Measurements from ENCODE around the gene MUL1. TPM values are rescaled to one million over a fixed set of nuclear protein-coding genes. Genes with fewer than 3 reads are reported as not detected.
"Not testable (repeated sequence)": the region's sequence is repeated elsewhere in the genome, so short reads cannot be mapped to it uniquely, and the experiment has no call there.

The MUL1 gene
- total and polyA plus RNA-seq, 4 donors = 23.6 to 34.4 (median 31.3) TPM

- peaks cover 15% of the 10 kb centered on the region for H3K4me1 ChIP-seq (ENCODE audit: control insufficient read depth, insufficient read depth, low read length)
- peaks cover 44% of the 10 kb centered on the region for H3K36me3 ChIP-seq (ENCODE audit: control insufficient read depth, insufficient read depth, low read length)
- H3K27ac ChIP-seq (ENCODE audit: low read depth, low read length); DNase-seq (ENCODE audit: low read depth in 4 of 6, low spot score in 6 of 6); H3K9me3 ChIP-seq (ENCODE audit: control insufficient read depth, insufficient read depth, low read length); H3K27me3 ChIP-seq (ENCODE audit: control insufficient read depth, insufficient read depth, low read length); H3K4me3 ChIP-seq (ENCODE audit: low read depth, low read length): not testable (repeated sequence)
- 95% methylated on average over 9 of the region's 12 CpGs for WGBS (ENCODE audit: insufficient coverage)
Measured at GRCh38 chr1:20496725-20497383, 11.1 kb downstream of the MUL1 start.

DNA sequence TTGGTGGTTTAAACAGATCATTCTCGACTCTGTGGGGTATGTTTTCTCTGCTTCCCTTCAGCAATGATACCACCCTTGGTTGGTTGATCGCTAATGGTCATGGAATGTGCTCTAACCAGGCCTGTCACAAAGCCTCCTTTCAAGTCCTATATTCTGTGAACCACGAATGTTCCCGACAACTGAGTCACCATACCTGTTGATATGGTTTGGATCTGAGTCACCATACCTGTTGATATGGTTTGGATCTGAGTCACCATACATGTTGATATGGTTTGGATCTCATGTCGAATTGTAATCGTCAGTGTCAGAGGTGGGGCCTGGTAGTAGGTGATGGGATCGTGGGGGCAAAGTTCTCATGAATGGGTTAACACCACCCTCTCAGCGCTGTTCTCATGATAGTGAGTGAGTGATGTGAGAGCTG is 11.7 kb downstream of the MUL1 start:
- Histone ChIP-seq H3K4me3 (ENCODE audit: low read depth, low read length) (no peak overlapping the region), H3K36me3 (ENCODE audit: control insufficient read depth, insufficient read depth, low read length) (peaks cover 41% of the 10 kb centered on the region), H3K27ac (ENCODE audit: low read depth, low read length) (no peak overlapping the region), H3K9me3 (ENCODE audit: control insufficient read depth, insufficient read depth, low read length) (no peaks in the 10 kb centered on the region), H3K4me1 (ENCODE audit: control insufficient read depth, insufficient read depth, low read length) (peaks cover 15% of the 10 kb centered on the region), H3K27me3 (ENCODE audit: control insufficient read depth, insufficient read depth, low read length) (no peaks in the 10 kb centered on the region)
- DNase-seq (ENCODE audit: low read depth in 4 of 6, low spot score in 6 of 6) = no peak
- 92% methylated on average over 2 of the region's 8 CpGs for WGBS (ENCODE audit: insufficient coverage)

DNA sequence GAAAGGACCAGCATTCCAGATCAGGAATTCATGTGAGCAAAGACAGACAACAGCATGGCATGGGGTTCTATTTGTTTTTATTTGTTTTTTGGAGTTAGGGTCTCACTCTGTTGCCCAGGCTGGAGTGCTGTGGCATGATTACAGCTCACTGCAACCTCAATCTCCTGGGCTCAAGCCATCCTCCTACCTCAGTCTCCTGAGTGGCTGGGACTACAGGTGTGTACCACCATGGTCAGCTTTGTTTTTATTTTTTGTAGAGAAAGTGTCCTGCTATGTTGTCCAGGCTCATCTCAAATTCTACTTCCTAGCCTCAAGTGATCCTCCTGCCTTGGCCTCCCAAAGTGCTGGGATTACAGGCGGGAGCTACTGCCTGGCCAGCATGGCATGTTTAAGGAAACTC is 12.3 kb downstream of the MUL1 start:
- Histone ChIP-seq H3K4me1 (ENCODE audit: control insufficient read depth, insufficient read depth, low read length) (peaks cover 15% of the 10 kb centered on the region), H3K36me3 (ENCODE audit: control insufficient read depth, insufficient read depth, low read length) (peaks cover 35% of the 10 kb centered on the region), H3K27me3 (ENCODE audit: control insufficient read depth, insufficient read depth, low read length) (no peaks in the 10 kb centered on the region), H3K9me3 (ENCODE audit: control insufficient read depth, insufficient read depth, low read length) (no peaks in the 10 kb centered on the region), H3K4me3 (ENCODE audit: low read depth, low read length) (no peak overlapping the region), H3K27ac (ENCODE audit: low read depth, low read length) (no peak overlapping the region)
- 92% methylated on average over 1 of the region's 1 CpG for WGBS (ENCODE audit: insufficient coverage)
- DNase-seq (ENCODE audit: low read depth in 4 of 6, low spot score in 6 of 6) = no peak

- Histone ChIP-seq H3K27me3 (ENCODE audit: control insufficient read depth, insufficient read depth, low read length) (peaks cover 4% of the 10 kb centered on the region), H3K4me3 (ENCODE audit: low read depth, low read length) (no peak overlapping the region), H3K27ac (ENCODE audit: low read depth, low read length) (no peak overlapping the region), H3K4me1 (ENCODE audit: control insufficient read depth, insufficient read depth, low read length) (peaks cover 15% of the 10 kb centered on the region), H3K36me3 (ENCODE audit: control insufficient read depth, insufficient read depth, low read length) (peaks cover 26% of the 10 kb centered on the region), H3K9me3 (ENCODE audit: control insufficient read depth, insufficient read depth, low read length) (no peaks in the 10 kb centered on the region)
- WGBS (ENCODE audit: insufficient coverage) = 50% methylated on average over 4 of the region's 5 CpGs
- DNase-seq (ENCODE audit: low read depth in 4 of 6, low spot score in 6 of 6) = no peak
Measured at GRCh38 chr1:20494609-20495311, 13.2 kb downstream of the MUL1 start.

DNA sequence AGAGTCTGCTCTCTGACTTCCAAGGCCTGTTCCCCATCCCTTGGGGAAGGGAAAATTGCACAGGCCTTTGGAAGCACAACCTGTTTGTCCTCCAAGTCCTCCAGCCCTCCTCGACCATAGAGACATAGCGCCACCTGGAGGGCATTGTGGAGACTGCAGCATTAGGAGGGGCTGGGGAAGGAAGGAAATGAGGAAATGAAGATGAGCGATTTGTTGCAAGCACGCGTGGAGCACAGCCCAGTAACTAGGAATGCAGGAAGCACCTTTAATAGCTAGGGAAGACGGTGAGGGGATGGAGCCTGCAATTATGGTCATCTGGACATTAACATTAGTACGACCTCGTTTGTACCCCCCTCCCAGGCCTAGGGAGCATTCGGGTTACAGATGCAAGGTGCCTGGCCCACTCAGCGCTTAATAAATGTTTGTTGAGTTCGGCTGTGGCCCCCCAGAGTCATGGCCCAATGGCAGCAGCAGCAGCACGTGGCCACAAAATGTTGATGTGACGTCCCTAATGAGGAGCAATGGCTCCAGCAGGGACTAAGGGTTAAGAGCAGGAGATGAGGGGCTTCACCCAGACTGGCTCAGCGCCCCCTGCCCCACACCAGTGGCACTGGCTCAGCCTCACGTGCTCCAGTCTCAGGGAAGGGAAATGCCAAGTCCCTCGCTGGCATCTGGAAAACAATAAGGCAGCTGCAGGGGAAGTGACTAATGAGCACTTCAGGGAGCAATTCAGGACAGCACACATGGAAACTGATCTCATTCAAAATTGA is 13.9 kb downstream of the MUL1 start:
- Histone ChIP-seq H3K27me3 (ENCODE audit: control insufficient read depth, insufficient read depth, low read length) (peaks cover 4% of the 10 kb centered on the region), H3K9me3 (ENCODE audit: control insufficient read depth, insufficient read depth, low read length) (no peaks in the 10 kb centered on the region), H3K36me3 (ENCODE audit: control insufficient read depth, insufficient read depth, low read length) (peaks cover 18% of the 10 kb centered on the region), H3K27ac (ENCODE audit: low read depth, low read length) (no peak overlapping the region), H3K4me1 (ENCODE audit: control insufficient read depth, insufficient read depth, low read length) (peaks cover 15% of the 10 kb centered on the region), H3K4me3 (ENCODE audit: low read depth, low read length) (no peak overlapping the region)
- WGBS (ENCODE audit: insufficient coverage) = 1% methylated on average over 13 of the region's 16 CpGs
- peak in 4 of 6 donors; percentile 91 to 98 (median 96) for DNase-seq (ENCODE audit: low read depth in 4 of 6, low spot score in 6 of 6)

- no peaks in the 10 kb centered on the region for H3K9me3 ChIP-seq (ENCODE audit: control insufficient read depth, insufficient read depth, low read length)
- H3K36me3 ChIP-seq (ENCODE audit: control insufficient read depth, insufficient read depth, low read length) = peaks cover 11% of the 10 kb centered on the region
- WGBS (ENCODE audit: insufficient coverage) = 63% methylated on average over 3 of the region's 5 CpGs
- no peak overlapping the region for H3K4me3 ChIP-seq (ENCODE audit: low read depth, low read length)
- H3K27me3 ChIP-seq (ENCODE audit: control insufficient read depth, insufficient read depth, low read length) = peaks cover 4% of the 10 kb centered on the region
- no peak overlapping the region for H3K27ac ChIP-seq (ENCODE audit: low read depth, low read length)
- H3K4me1 ChIP-seq (ENCODE audit: control insufficient read depth, insufficient read depth, low read length) = peaks cover 15% of the 10 kb centered on the region
- DNase-seq (ENCODE audit: low read depth in 4 of 6, low spot score in 6 of 6) = peak in 1 of 6 donors; percentile 51
Measured at GRCh38 chr1:20493309-20493708, 14.6 kb downstream of the MUL1 start.

- H3K27ac ChIP-seq (ENCODE audit: low read depth, low read length) = no peak overlapping the region
- 70% methylated on average over 7 of the region's 7 CpGs for WGBS (ENCODE audit: insufficient coverage)
Measured at GRCh38 chr1:20492751-20493150, 15.2 kb downstream of the MUL1 start.

DNA sequence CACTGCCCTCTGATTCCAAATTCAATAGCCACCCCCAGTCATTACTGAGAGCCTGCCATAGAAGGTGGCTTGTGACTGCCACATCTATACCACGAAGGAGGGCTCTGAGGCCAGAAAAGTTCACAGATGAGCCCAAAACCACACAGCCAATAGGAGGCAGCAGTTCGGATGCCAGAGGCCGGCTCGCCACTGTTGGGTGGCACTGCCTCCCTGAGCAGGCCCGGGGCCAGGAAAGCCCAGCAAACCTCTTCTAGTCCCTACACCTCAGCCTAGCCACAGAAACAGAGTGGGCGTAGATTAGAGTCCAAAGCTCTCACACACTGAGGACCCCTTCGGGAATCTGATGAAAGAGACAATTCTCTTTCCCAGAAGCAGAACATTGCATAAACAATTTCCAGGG is 16.1 kb downstream of the MUL1 start:
- 69% methylated on average over 7 of the region's 7 CpGs for WGBS (ENCODE audit: insufficient coverage)
- H3K4me3 ChIP-seq (ENCODE audit: low read depth, low read length) = no peak overlapping the region
- peaks cover 20% of the 10 kb centered on the region for H3K4me1 ChIP-seq (ENCODE audit: control insufficient read depth, insufficient read depth, low read length)
- no peak for DNase-seq (ENCODE audit: low read depth in 4 of 6, low spot score in 6 of 6)
- no peak overlapping the region for H3K27ac ChIP-seq (ENCODE audit: low read depth, low read length)
- H3K9me3 ChIP-seq (ENCODE audit: control insufficient read depth, insufficient read depth, low read length) = no peaks in the 10 kb centered on the region
- H3K36me3 ChIP-seq (ENCODE audit: control insufficient read depth, insufficient read depth, low read length) = peaks cover under 1% of the 10 kb centered on the region
- H3K27me3 ChIP-seq (ENCODE audit: control insufficient read depth, insufficient read depth, low read length) = peaks cover 4% of the 10 kb centered on the region

More at GRCh38 chr1:20492751-20493150, 15.2 kb downstream of the MUL1 start:
- DNase-seq (ENCODE audit: low read depth in 4 of 6, low spot score in 6 of 6) = no peak
- Histone ChIP-seq H3K4me1 (ENCODE audit: control insufficient read depth, insufficient read depth, low read length) (peaks cover 15% of the 10 kb centered on the region), H3K36me3 (ENCODE audit: control insufficient read depth, insufficient read depth, low read length) (peaks cover 6% of the 10 kb centered on the region), H3K27me3 (ENCODE audit: control insufficient read depth, insufficient read depth, low read length) (peaks cover 4% of the 10 kb centered on the region), H3K4me3 (ENCODE audit: low read depth, low read length) (no peak overlapping the region), H3K9me3 (ENCODE audit: control insufficient read depth, insufficient read depth, low read length) (no peaks in the 10 kb centered on the region)

- Histone ChIP-seq H3K9me3 (ENCODE audit: control insufficient read depth, insufficient read depth, low read length) (no peaks in the 10 kb centered on the region), H3K4me3 (ENCODE audit: low read depth, low read length) (no peak overlapping the region), H3K27me3 (ENCODE audit: control insufficient read depth, insufficient read depth, low read length) (peaks cover 4% of the 10 kb centered on the region), H3K4me1 (ENCODE audit: control insufficient read depth, insufficient read depth, low read length) (peaks cover 26% of the 10 kb centered on the region), H3K27ac (ENCODE audit: low read depth, low read length) (no peak overlapping the region), H3K36me3 (ENCODE audit: control insufficient read depth, insufficient read depth, low read length) (no peaks in the 10 kb centered on the region)
- DNase-seq (ENCODE audit: low read depth in 4 of 6, low spot score in 6 of 6) = no peak
- 60% methylated on average over 2 of the region's 6 CpGs for WGBS (ENCODE audit: insufficient coverage)
Measured at GRCh38 chr1:20491178-20491577, 16.8 kb downstream of the MUL1 start.

Data from spinal cord (tissue), 10 donors.